HEK293T (cell line): ENCODE measurements around the gene ATP6V0E1.

ENCODE experiments used
- ELF4 ChIP-seq: fragments of 450-650 bp; IDR thresholded peaks from 2 replicates; pipeline ENCODE4 v1.6.1; 2017; ENCODE audit warnings: antibody characterized with exemption
- SP1 ChIP-seq: fragments of 450-650 bp; IDR thresholded peaks from 2 replicates; pipeline ENCODE4 v1.6.1; 2017

DNA sequence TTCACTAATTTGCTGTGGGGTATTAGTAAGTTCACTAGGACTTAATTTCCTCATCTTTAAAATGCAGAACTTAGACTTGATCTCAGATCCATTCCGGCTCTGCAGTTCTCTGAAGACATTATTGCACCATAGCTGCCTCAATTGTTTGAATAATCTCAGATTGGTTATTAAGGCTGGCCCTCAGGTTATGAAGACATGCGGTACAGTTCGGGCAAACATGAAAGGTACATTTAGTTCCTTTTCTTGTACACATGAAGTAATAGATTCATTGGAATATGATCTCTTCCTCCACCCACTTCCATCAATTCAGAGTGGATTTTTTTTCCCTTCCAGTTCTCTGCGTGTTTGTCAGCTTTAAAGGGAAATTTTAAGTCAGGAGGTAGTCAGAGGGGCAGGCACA lies 28.0 kb downstream of the ATP6V0E1 start:
- no peak for TF ChIP-seq SP1
- no peak for TF ChIP-seq ELF4
